ENCODE measurements around the gene NFU1.

NFU1 gene

DNA sequence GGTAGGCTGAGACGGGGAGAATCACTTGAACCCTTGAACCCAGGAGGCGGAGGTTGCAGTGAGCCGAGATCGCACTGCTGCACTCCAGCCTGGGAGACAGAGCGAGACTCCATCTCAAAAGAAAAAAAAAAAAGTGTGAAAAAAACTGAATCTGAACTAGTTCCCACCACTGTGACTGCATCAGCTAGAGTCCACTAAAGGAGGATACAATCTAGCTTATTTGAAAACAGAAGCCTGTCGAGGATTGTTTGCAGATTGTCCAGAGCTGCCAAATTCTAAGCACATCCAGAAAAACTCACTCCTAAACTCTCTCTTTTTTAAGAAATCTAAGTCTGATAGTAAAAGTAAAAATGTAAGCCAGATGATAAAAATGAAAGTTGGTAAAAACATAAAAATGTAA lies 60.8 kb downstream of the NFU1 start:
- no peak for TF ChIP-seq ZNF214 (tag by site-specific recombination; IDR thresholded peaks at IDR 0.05; ENCODE audit: borderline replicate concordance)
- no peak for TF ChIP-seq ZNF2 (tag by site-specific recombination; IDR thresholded peaks at IDR 0.05)
- TF ChIP-seq ZNF10 (tag by site-specific recombination; IDR thresholded peaks at IDR 0.05): no peak
- no peak for TF ChIP-seq ZFP69B (tag by site-specific recombination; IDR thresholded peaks at IDR 0.05)
- peak; percentile 85 for TF ChIP-seq PRDM1 (tag by site-specific recombination; IDR thresholded peaks at IDR 0.05)
- Histone ChIP-seq H3K36me3 (ENCODE audit: control insufficient read depth in 2 of 2, insufficient read depth in 1 of 2, low read length in 2 of 2) (peaks cover 12 to 17% of the 10 kb centered on the region in 2 experiments), H3K4me1 (ENCODE audit: control insufficient read depth, insufficient read depth, low read length) (no peaks in the 10 kb centered on the region), H3K27ac (ENCODE audit: extremely low read depth, low read depth, low read length) (no peak overlapping the region), H3K9me3 (ENCODE audit: control insufficient read depth, insufficient read depth, low read depth, low read length) (no peaks in the 10 kb centered on the region), H3K4me3 (ENCODE audit: low read depth, low read length) (no peak overlapping the region)
- ChIA-PET POLR2A (interaction anchor here (0.6 to 0.7 kb wide), 2 partner anchors 518 to 1180 kb away, joined by 3 to 6 read pairs; partner anchors contain the start of gene SNRNP27), CTCF (interaction anchor here (0.5 to 2.6 kb wide), 15 partner anchors 12 to 1216 kb away, joined by 3 to 17 read pairs (median 4); no protein-coding TSS in a partner anchor)

GRCh38 chr2:69375494-69376353 lies 61.5 kb downstream of the NFU1 start:
- Histone ChIP-seq H3K4me1 (ENCODE audit: control insufficient read depth, insufficient read depth, low read length) (no peaks in the 10 kb centered on the region), H3K9me3 (ENCODE audit: control insufficient read depth, insufficient read depth, low read depth, low read length) (no peaks in the 10 kb centered on the region), H3K27ac (ENCODE audit: extremely low read depth, low read depth, low read length) (no peak overlapping the region), H3K4me3 (ENCODE audit: low read depth, low read length) (no peak overlapping the region), H3K36me3 (ENCODE audit: control insufficient read depth in 2 of 2, insufficient read depth in 1 of 2, low read length in 2 of 2) (peaks cover 13 to 22% of the 10 kb centered on the region in 2 experiments)
- CTCF ChIA-PET: interaction anchor here (0.5 to 2.6 kb wide), 25 partner anchors 9 to 1217 kb away, joined by 3 to 17 read pairs (median 4); partner anchors contain the start of gene NFU1
- no peak for TF ChIP-seq ZNF701 (tag by site-specific recombination; IDR thresholded peaks at IDR 0.05)
- peak; percentile 45 for TF ChIP-seq ZNF654 (tag by site-specific recombination; IDR thresholded peaks at IDR 0.05; ENCODE audit: low read depth)
- no peak for TF ChIP-seq ZSCAN16 (tag by site-specific recombination; IDR thresholded peaks at IDR 0.05)
- no peak for TF ChIP-seq ZNF37A (tag by site-specific recombination; IDR thresholded peaks at IDR 0.05)
- TF ChIP-seq PRDM1 (tag by site-specific recombination; IDR thresholded peaks at IDR 0.05): 0 out of 2 replicates have a peak, but pooled peaks have one; percentile 20
- TF ChIP-seq ZNF585B (tag by site-specific recombination; IDR thresholded peaks at IDR 0.05): no peak
- TF ChIP-seq PRDM4 (tag by site-specific recombination; IDR thresholded peaks at IDR 0.05): peak; percentile 88
- TF ChIP-seq SCRT2 (tag by site-specific recombination; IDR thresholded peaks at IDR 0.05): no peak
- TF ChIP-seq ZFHX2 (tag by site-specific recombination; conservative IDR thresholded peaks at IDR 0.05): no peak
- TF ChIP-seq, protein P1, sequence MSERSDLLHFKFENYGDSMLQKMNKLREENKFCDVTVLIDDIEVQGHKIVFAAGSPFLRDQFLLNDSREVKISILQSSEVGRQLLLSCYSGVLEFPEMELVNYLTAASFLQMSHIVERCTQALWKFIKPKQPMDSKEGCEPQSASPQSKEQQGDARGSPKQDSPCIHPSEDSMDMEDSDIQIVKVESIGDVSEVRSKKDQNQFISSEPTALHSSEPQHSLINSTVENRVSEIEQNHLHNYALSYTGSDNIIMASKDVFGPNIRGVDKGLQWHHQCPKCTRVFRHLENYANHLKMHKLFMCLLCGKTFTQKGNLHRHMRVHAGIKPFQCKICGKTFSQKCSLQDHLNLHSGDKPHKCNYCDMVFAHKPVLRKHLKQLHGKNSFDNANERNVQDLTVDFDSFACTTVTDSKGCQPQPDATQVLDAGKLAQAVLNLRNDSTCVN (tag by site-specific recombination; optimal IDR thresholded peaks at IDR 0.05): no peak
- no peak for TF ChIP-seq ZNF629 (tag by site-specific recombination; IDR thresholded peaks at IDR 0.05)
- no peak for TF ChIP-seq ZNF157 (tag by site-specific recombination; IDR thresholded peaks at IDR 0.05)
- no peak for TF ChIP-seq ZNF660 (tag by site-specific recombination; IDR thresholded peaks at IDR 0.05)
- TF ChIP-seq ZSCAN5A (tag by site-specific recombination; IDR thresholded peaks at IDR 0.05): no peak
- no peak for TF ChIP-seq ZNF48 (tag by site-specific recombination; IDR thresholded peaks at IDR 0.05)
- TF ChIP-seq ZBTB8A (tag by site-specific recombination; IDR thresholded peaks at IDR 0.05): no peak
- no peak for TF ChIP-seq FEZF1 (tag by site-specific recombination; IDR thresholded peaks at IDR 0.05)
- TF ChIP-seq, protein P2, sequence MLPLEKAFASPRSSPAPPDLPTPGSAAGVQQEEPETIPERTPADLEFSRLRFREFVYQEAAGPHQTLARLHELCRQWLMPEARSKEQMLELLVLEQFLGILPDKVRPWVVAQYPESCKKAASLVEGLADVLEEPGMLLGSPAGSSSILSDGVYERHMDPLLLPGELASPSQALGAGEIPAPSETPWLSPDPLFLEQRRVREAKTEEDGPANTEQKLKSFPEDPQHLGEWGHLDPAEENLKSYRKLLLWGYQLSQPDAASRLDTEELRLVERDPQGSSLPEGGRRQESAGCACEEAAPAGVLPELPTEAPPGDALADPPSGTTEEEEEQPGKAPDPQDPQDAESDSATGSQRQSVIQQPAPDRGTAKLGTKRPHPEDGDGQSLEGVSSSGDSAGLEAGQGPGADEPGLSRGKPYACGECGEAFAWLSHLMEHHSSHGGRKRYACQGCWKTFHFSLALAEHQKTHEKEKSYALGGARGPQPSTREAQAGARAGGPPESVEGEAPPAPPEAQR (tag by site-specific recombination; IDR thresholded peaks at IDR 0.05): no peak
- no peak for TF ChIP-seq ZBTB21 (tag by site-specific recombination; IDR thresholded peaks at IDR 0.05)
- TF ChIP-seq, protein P3, sequence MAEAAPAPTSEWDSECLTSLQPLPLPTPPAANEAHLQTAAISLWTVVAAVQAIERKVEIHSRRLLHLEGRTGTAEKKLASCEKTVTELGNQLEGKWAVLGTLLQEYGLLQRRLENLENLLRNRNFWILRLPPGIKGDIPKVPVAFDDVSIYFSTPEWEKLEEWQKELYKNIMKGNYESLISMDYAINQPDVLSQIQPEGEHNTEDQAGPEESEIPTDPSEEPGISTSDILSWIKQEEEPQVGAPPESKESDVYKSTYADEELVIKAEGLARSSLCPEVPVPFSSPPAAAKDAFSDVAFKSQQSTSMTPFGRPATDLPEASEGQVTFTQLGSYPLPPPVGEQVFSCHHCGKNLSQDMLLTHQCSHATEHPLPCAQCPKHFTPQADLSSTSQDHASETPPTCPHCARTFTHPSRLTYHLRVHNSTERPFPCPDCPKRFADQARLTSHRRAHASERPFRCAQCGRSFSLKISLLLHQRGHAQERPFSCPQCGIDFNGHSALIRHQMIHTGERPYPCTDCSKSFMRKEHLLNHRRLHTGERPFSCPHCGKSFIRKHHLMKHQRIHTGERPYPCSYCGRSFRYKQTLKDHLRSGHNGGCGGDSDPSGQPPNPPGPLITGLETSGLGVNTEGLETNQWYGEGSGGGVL (tag by site-specific recombination; IDR thresholded peaks at IDR 0.05): no peak
- TF ChIP-seq ZNF24 (tag by site-specific recombination; IDR thresholded peaks at IDR 0.05): no peak
- POLR2A ChIA-PET: interaction anchor here (0.6 kb wide), 2 partner anchors 58 to 1181 kb away, joined by 3 to 6 read pairs; no protein-coding TSS in a partner anchor
